Body of pancreas (tissue), 4 donors: ENCODE measurements around the gene CMBL.

Experiments
- CTCF ChIP-seq, 7 experiments: fragments of 450-650 bp in 4 of 7; fragments of 200-600 bp in 3 of 7; sonication (generic) in 3 of 7; IDR thresholded peaks; one replicate each; pipeline ENCODE4 v1.5.1; 2016 to 2019; ENCODE audit warnings: antibody characterized with exemption in 7 of 7
- POLR2A ChIP-seq, 3 donors: fragments of 450-650 bp; IDR thresholded peaks; one replicate each; pipeline ENCODE4 v1.6.1; 2016; ENCODE audit warnings: antibody characterized with exemption in 3 of 3, mild to moderate bottlenecking in 2 of 3

- TF ChIP-seq POLR2A (IDR thresholded peaks at IDR 0.05): no peak
- TF ChIP-seq CTCF (IDR thresholded peaks at IDR 0.05): no peak
These were observed 21.4 kb downstream of the CMBL start for GRCh38 chr5:10286162-10286861.
